Mononuclear cell (primary cell): ENCODE results near the gene ELFN2. TPM values are rescaled to one million over a fixed set of nuclear protein-coding genes. Genes with fewer than 3 reads are reported as not detected.

Experiments used
- H3K27me3 ChIP-seq: 2 replicates; pipeline ENCODE4 v1.6.0; 2011; ENCODE audit warnings: low read length, control low read depth; ENCODE audit not compliant: insufficient read depth
- H3K4me1 ChIP-seq: 2 replicates; pipeline ENCODE4 v1.5.1; 2011; ENCODE audit warnings: mild to moderate bottlenecking, low read length, control low read depth; ENCODE audit not compliant: insufficient read depth
- H3K4me3 ChIP-seq: 2 replicates; pipeline ENCODE4 v1.5.1; 2011; ENCODE audit warnings: mild to moderate bottlenecking, low read length, moderate library complexity
- H3K9me3 ChIP-seq: 2 replicates; pipeline ENCODE4 v1.5.1; 2011; ENCODE audit warnings: low read depth, mild to moderate bottlenecking, control low read depth, low read length
- total RNA-seq: library from RNA; depleted of rRNA; stranded (reverse); fragments of >200 nt; gene quantifications from one replicate; pipeline ENCODE4 v1.2.3, GENCODE V29; 2012

Gene ELFN2
- total RNA-seq, 1 donor = under 0.01 TPM

DNA sequence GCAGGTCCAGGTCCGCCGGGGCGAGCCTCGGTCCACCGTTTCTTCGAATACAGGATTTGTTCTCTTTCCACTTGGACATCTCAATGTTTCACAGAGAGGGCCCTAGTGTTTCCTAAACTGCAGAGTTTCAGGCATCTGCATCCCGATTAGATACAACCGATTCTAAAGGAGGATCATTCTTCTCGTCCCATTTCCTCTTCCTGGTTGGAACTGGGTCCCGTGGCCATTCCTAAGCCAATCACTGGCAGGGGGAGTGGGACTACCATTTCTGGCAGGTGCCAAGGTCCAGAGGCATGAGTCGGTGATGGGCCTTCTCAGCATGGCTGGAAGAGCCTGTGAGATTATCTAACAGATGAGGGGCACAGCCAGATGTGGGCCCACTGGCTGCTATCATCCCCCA, 68.9 kb downstream of the ELFN2 start:
- H3K4me3 ChIP-seq = no peak overlapping the region
- H3K9me3 ChIP-seq = no peaks in the 10 kb centered on the region
- no peaks in the 10 kb centered on the region for H3K27me3 ChIP-seq
- H3K4me1 ChIP-seq = no peaks in the 10 kb centered on the region

DNA sequence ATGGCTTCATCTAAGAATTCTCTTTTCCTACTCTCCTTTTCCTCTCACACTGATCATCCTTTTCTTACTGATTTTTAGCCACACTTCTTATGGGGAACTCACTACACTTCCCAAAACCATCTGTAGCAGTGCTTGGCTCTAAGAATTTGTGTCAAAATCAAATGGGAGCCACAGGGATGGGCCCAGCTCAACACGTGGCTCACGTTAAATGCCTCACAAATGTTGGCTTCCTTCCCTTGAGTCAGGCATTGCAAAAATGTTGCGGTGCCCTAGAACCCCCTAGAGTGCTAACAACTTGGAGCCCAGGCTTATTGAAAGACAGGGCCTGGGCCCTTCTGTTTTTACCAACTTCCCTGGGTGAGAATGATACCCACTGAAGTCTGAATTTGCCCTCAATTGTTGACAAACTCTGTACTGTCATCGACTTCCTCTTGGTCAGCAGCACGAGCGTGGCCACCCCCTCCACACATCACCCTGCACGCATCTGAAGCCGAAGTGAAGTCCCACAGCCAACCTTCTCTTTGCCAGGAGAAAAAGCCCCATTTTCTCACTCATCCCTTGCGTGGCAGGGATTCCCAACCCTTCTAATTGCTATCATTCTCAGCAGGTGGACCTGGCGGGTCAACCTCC, 69.7 kb downstream of the ELFN2 start:
- H3K9me3 ChIP-seq = no peaks in the 10 kb centered on the region
- H3K4me3 ChIP-seq = no peak overlapping the region
- no peaks in the 10 kb centered on the region for H3K27me3 ChIP-seq
- H3K4me1 ChIP-seq = no peaks in the 10 kb centered on the region

DNA sequence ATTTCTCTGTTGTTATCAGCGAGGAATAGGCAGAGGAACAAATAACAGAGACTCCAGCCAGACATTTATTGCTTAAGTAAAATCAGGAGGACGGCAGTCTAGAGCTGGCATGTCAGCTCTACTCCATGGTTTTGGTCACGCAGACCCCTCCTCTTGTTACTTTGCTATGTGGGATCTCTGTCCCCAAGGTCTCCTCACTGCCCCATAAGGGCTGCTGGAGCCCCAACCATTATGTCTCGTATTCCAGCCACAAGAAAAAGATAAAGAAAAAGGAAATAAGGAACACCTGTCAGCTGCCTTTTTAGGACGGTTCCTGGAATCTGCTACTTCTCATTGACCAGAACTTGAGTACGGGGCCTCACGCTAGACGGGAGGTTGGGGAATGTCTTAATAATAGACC, 70.4 kb downstream of the ELFN2 start:
- Histone ChIP-seq H3K9me3 (no peaks in the 10 kb centered on the region), H3K27me3 (no peaks in the 10 kb centered on the region), H3K4me3 (no peak overlapping the region), H3K4me1 (no peaks in the 10 kb centered on the region)

DNA sequence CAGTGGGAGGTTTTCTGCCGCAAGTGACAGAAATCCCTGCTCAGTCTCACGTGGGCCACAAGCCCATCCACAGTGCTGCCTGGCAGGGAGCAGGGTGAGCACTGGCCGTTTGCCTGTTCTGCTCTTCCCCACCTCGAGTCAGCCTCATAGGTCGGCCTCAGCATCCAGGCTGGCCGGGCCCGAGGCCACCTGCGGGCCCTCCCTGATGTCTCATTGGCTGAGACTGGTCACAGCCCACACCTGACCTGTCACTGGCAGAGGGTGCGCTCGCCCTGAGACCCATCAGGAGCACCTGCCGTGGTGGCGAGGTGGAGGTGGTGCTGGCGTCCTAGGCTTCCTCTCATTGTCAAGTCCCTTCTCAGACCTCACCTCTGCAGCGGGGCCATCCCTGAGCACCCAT, 72.1 kb downstream of the ELFN2 start:
- H3K4me3 ChIP-seq = no peak overlapping the region
- no peaks in the 10 kb centered on the region for H3K27me3 ChIP-seq
- H3K4me1 ChIP-seq = no peaks in the 10 kb centered on the region
- H3K9me3 ChIP-seq = no peaks in the 10 kb centered on the region

GRCh38 chr22:37354670-37355069, 72.6 kb downstream of the ELFN2 start:
- H3K4me1 ChIP-seq = no peaks in the 10 kb centered on the region
- H3K9me3 ChIP-seq = no peaks in the 10 kb centered on the region
- no peak overlapping the region for H3K4me3 ChIP-seq
- H3K27me3 ChIP-seq = no peaks in the 10 kb centered on the region

- Histone ChIP-seq H3K4me1 (no peaks in the 10 kb centered on the region), H3K4me3 (no peak overlapping the region), H3K27me3 (no peaks in the 10 kb centered on the region), H3K9me3 (no peaks in the 10 kb centered on the region)
Observed at GRCh38 chr22:37354261-37354660, 73.0 kb downstream of the ELFN2 start.

DNA sequence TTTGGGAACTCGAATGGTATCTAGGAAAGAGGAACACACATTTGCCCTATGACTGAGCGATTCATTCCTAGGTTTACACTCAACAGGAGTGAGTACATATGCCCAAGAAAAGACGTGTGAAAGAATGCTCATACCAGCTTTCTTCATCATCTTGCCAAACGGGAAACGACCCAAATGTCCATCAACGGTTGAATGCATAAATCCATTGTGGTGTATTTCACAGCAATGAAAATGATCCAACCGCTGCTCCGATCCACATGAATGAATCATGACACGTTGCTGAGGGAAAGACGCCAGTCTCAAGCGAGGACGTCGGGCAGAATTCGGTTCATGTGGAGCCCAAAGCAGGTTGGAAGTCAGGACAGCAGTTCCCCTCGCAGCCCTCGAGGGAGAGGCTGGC, 73.4 kb downstream of the ELFN2 start:
- Histone ChIP-seq H3K9me3 (no peaks in the 10 kb centered on the region), H3K27me3 (no peaks in the 10 kb centered on the region), H3K4me1 (no peaks in the 10 kb centered on the region), H3K4me3 (no peak overlapping the region)

DNA sequence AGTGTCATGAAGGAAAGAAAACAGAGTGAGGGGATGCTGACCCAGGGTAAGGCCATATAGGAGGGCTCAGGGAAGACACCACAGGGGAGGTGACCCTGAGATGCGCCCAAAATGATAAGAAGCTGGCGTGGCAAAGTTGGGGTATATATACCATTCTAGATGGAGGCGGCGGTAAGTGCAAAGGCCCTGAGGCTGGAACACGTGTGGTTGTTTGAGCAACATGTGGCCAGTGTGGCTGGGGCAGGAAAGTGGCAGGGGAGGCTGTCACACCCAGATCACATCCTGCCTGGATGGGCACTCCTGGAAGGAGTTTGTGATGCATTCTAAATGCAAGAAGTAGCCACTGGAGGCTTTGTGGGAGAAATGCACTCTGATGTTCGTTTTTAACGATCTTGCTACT, 74.8 kb downstream of the ELFN2 start:
- no peaks in the 10 kb centered on the region for H3K27me3 ChIP-seq
- no peak overlapping the region for H3K4me3 ChIP-seq
- H3K4me1 ChIP-seq = no peaks in the 10 kb centered on the region
- H3K9me3 ChIP-seq = no peaks in the 10 kb centered on the region

DNA sequence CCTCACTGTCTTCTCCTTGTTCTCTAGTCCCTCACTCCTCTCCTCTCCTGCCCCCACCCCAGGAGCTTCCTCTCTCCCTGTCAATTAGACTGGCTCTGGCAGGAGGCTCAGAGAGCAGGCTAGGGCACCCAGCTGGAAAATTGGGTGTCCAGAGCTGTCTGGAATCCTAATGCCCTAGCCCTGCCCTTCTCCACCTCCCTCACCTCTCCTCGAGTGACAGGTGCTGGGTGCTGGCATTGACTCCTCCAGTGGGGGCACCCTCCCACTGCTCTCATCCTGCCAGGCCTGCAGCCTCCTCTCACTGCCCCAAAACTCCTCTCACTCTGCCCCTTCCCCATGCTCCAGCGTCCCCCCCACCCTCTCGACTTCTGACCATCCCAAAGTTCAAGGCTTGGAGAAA, 76.0 kb downstream of the ELFN2 start:
- no peaks in the 10 kb centered on the region for H3K4me1 ChIP-seq
- H3K4me3 ChIP-seq = no peak overlapping the region

GRCh38 chr22:37349043-37349814, 78.0 kb downstream of the ELFN2 start:
- H3K4me1 ChIP-seq = no peaks in the 10 kb centered on the region
- no peaks in the 10 kb centered on the region for H3K27me3 ChIP-seq
- no peak overlapping the region for H3K4me3 ChIP-seq

More for the DNA sequence above, 76.0 kb downstream of the ELFN2 start:
- no peaks in the 10 kb centered on the region for H3K9me3 ChIP-seq
- H3K27me3 ChIP-seq = no peaks in the 10 kb centered on the region

DNA sequence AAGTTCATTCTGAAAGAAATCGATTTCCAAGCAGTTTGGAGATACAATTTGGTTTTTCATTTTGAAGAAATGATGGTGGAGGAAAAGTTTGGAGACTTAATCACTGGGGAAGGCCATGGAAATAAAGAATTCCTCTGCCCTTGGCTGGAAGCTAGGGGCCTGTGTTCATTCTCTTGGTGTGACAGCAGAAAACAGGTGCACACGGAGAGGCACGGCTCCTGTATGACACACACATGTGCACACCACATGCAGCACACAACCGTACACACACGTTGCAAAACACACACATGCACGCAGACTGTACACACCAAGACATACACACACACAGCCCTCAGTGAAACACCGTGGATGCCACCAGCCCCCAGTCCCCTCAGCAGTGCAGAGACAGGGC, 80.8 kb downstream of the ELFN2 start:
- H3K27me3 ChIP-seq = no peaks in the 10 kb centered on the region
- H3K4me1 ChIP-seq = no peaks in the 10 kb centered on the region
- no peak overlapping the region for H3K4me3 ChIP-seq
- H3K9me3 ChIP-seq = no peaks in the 10 kb centered on the region

More at GRCh38 chr22:37349043-37349814, 78.0 kb downstream of the ELFN2 start:
- no peaks in the 10 kb centered on the region for H3K9me3 ChIP-seq

GRCh38 chr22:37345863-37346504, 81.3 kb downstream of the ELFN2 start:
- no peaks in the 10 kb centered on the region for H3K9me3 ChIP-seq
- no peak overlapping the region for H3K4me3 ChIP-seq
- H3K27me3 ChIP-seq = no peaks in the 10 kb centered on the region
- H3K4me1 ChIP-seq = no peaks in the 10 kb centered on the region

GRCh38 chr22:37344735-37345449, 82.4 kb downstream of the ELFN2 start:
- H3K27me3 ChIP-seq = no peaks in the 10 kb centered on the region
- no peaks in the 10 kb centered on the region for H3K9me3 ChIP-seq
- no peak overlapping the region for H3K4me3 ChIP-seq
- H3K4me1 ChIP-seq = no peaks in the 10 kb centered on the region

DNA sequence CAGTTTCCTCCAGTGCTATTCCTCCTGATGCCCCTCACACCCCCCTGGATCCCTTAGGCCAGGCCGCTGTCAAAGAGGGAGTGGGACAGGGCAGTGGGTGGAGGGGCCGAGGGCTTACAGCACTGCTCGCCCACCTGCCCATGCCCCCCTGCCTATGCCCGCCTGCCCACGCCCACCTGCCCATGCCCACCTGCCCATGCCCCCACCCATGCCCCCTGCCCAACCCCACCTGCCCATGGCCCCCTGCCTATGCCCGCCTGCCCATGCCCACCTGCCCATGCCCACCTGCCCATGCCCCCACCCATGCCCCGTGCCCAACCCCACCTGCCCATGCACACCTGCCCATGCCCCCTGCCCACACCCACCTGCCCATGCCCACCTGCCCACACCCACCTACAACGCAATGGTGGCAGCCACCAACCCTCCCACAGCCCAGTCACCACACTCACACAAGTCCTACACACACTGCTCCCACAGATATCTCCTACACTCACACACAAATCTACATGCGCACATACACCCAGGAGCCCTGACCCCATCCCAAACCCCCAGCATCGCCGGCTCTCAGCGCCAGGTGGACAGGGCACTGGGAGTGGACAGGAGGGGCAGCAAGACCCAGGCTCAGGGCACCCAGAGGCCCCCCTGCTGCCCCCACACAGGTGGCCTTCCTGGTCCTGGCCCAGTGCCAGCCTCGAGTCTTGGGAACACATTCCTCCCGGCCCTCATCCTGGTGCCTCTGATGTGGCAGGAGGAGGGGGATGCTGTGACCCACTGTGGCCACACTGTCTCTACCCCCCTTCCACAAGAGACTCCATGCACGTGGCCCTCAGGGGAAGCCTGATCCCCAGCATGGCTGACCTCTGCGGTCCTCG, 83.2 kb downstream of the ELFN2 start:
- Histone ChIP-seq H3K27me3 (no peaks in the 10 kb centered on the region), H3K4me3 (no peak overlapping the region), H3K4me1 (no peaks in the 10 kb centered on the region), H3K9me3 (no peaks in the 10 kb centered on the region)
